Transverse colon (tissue), 3 donors: ENCODE measurements around the gene GJD3.
"Not testable (repeated sequence)": the region's sequence is repeated elsewhere in the genome, so short reads cannot be mapped to it uniquely, and the experiment has no call there.

Experiments
- POLR2A ChIP-seq: fragments of 450-650 bp; IDR thresholded peaks from one replicate; pipeline ENCODE4 v1.6.1; 2016; ENCODE audit warnings: antibody characterized with exemption, mild to moderate bottlenecking, moderate library complexity
- TF ChIP-seq, protein P1 (sequence below), 5 experiments: fragments of 200-600 bp in 3 of 5; fragments of 450-650 bp in 2 of 5; sonication (generic) in 3 of 5; IDR thresholded peaks; 1 replicate in 2 of 5; 2 replicates in 3 of 5; pipeline ENCODE4 v1.5.1; 2016 to 2017; ENCODE audit warnings: antibody characterized with exemption in 5 of 5, inconsistent platforms in 3 of 5, mild to moderate bottlenecking in 2 of 5, moderate library complexity in 1 of 5

DNA sequence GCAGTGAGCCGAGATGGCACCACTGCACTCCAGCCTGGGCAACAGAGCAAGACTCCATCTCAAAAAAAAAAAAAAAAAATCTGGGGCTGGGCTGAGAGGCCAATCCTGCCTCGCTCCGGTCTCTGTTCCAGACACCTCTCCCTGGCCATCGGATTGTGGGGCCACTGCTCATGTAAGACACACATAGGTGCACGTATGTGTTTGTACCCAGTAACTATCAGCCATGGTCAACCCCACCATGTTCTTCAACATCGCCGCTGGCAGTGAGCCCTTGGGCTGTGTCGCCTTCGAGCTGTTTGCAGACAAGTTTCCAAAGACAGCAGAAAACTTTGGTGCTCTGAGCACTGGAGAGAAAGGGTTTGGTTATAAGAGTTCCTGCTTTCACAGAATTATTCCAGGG, 3.2 kb upstream of the GJD3 start:
- TF ChIP-seq, protein P1, sequence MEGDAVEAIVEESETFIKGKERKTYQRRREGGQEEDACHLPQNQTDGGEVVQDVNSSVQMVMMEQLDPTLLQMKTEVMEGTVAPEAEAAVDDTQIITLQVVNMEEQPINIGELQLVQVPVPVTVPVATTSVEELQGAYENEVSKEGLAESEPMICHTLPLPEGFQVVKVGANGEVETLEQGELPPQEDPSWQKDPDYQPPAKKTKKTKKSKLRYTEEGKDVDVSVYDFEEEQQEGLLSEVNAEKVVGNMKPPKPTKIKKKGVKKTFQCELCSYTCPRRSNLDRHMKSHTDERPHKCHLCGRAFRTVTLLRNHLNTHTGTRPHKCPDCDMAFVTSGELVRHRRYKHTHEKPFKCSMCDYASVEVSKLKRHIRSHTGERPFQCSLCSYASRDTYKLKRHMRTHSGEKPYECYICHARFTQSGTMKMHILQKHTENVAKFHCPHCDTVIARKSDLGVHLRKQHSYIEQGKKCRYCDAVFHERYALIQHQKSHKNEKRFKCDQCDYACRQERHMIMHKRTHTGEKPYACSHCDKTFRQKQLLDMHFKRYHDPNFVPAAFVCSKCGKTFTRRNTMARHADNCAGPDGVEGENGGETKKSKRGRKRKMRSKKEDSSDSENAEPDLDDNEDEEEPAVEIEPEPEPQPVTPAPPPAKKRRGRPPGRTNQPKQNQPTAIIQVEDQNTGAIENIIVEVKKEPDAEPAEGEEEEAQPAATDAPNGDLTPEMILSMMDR (IDR thresholded peaks at IDR 0.05), result not testable (repeated sequence)
- not testable (repeated sequence) for TF ChIP-seq POLR2A
